Kidney epithelial cell (primary cell): Measurements from ENCODE around the gene DENND6A. TPM values are rescaled to one million over a fixed set of nuclear protein-coding genes. Genes with fewer than 3 reads are reported as not detected.

Source experiments
- DNase-seq: peaks from one replicate; pipeline ENCODE4 v3.0.0-alpha.2; 2010; ENCODE audit warnings: low read depth
- H3K27me3 ChIP-seq: 2 replicates; pipeline ENCODE4 v1.6.0; 2011; ENCODE audit warnings: low read length; ENCODE audit not compliant: control insufficient read depth, insufficient read depth
- H3K36me3 ChIP-seq: 2 replicates; pipeline ENCODE4 v1.5.1; 2011; ENCODE audit warnings: low read length; ENCODE audit not compliant: control insufficient read depth, insufficient read depth
- H3K4me3 ChIP-seq: 2 replicates; pipeline ENCODE4 v1.5.1; 2011; ENCODE audit warnings: low read depth, mild to moderate bottlenecking, control low read depth, low read length
- CTCF ChIP-seq: IDR thresholded peaks from 2 replicates; pipeline ENCODE4 v1.5.1; 2011; ENCODE audit warnings: mild to moderate bottlenecking, moderate library complexity, low read length, control low read depth, inconsistent platforms; ENCODE audit not compliant: insufficient read depth, poor library complexity, severe bottlenecking
- total RNA-seq: library from RNA; depleted of rRNA; stranded (reverse); fragments of >200 nt; gene quantifications from 2 replicates; pipeline ENCODE4 v1.2.3, GENCODE V29; 2015

Gene DENND6A
- total RNA-seq, 1 donor from 2014 or later = 17.3 TPM

DNA sequence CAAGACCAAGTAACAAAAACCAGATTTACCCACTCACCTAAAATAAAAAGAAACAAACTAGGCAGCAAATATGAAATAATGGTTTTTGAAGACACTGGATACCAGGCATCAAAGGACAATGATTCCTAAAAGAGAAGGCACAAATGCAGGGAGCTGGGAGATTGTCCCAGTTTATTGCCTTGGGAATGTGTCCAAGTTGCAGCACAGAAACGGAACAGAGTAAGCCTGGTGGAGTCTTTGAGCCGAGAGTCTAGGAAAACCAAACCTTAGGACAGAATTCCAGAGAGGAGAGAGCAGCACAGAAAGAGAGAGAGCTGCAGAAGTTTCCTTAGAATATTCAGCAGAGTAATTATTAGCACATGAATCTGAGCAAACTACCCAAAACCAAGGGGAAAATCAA lies 87.9 kb downstream of the DENND6A start:
- Histone ChIP-seq H3K36me3 (no peaks in the 10 kb centered on the region), H3K27me3 (no peaks in the 10 kb centered on the region), H3K4me3 (no peak overlapping the region)
- no peak for DNase-seq
- no peak for TF ChIP-seq CTCF

DNA sequence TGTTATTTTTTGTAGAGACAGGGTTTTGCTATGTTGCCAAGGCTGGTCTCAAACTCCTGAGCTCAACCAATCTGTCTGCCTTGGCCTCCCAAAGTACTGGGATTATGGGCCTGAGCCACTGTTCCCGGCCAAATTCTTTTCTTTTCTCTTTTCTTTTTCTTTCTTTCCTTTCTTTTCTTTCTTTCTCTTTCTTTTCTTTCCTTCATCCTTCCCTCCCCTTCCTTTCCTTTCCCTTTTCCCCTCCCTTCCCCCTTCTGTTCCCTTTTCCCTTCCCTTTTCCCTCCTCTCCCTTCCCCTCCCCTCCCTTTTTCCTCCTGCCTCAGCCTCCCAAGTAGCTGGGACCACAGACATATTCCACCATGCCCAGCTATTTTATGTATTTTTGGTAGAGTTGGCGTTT lies 92.7 kb downstream of the DENND6A start:
- Histone ChIP-seq H3K27me3 (no peaks in the 10 kb centered on the region), H3K4me3 (no peak overlapping the region), H3K36me3 (no peaks in the 10 kb centered on the region)
- DNase-seq = no peak
- TF ChIP-seq CTCF = no peak

DNA sequence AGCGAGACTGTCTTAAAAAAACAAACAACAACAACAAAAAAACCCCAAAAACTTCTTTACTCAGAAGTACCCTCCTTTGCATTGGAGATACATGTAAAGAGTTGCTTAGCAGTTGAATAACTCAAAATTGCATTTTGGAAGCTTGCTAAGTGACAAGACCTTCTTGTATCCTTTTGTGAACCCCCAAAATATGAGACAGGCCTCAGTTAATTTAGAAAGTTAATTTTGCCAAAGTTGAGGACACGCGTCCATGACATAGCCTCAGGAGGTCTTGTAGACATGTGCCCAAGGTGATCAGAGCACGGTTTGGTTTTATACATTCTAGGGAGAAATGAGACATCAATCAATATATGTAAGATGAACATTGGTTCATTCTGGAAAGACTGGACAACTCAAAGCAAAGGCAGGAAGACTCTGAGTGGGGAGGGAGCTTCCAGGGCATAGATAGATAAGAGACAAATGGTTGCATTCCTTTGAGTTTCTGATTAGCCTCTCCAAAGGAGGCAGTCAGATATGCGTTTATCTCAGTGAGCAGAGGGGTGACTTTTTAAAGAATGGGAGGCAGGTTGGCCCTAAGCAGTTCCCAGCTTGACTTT lies 94.0 kb downstream of the DENND6A start:
- no peaks in the 10 kb centered on the region for H3K36me3 ChIP-seq
- H3K27me3 ChIP-seq = no peaks in the 10 kb centered on the region
- no peak for DNase-seq
- H3K4me3 ChIP-seq = peak overlapping the region; percentile 83
- TF ChIP-seq CTCF = no peak

DNA sequence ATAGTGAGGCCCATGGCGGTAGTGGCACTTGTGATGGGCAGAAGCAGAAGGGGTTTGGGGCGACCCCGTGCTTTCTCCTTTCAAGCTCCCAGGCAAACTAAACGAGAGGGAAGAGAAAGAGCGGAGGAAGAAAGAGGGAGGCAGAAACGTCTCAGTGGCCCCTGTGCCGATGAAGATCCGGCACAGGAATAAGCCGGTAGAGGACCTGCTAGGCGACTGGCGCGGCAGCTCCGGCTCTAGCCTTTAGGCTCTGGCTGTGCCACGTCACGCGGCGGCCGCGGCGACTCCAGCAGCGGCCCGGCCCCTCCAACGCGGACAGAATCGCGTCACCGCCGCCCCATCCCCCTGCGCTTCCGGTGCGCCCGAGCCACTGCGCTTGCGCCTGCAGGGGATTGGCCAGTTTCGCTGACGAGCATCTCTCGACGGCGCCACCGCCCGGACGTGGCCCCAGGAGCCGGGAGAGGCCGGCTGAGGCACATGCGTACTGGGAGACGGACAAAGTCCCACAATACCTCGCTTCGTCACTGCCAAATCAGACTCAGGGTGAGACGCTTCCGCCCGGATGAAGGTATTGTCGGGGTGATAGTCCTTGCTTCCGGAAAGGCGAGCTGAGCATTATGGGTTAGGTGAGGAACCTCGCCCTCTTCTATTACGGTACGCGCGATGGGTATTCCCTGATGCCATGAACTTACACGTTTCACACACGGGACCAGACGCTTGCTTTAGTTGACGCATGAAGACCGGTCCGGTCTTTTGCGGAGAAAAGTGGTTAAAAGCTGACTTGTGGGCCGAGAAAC lies 95.6 kb downstream of the DENND6A start, which contains the start of gene ARF4:
Gene ARF4, minus strand, starts transcription at position 218 of the 797 bp plus-strand sequence. Its CDS starts 204 bp downstream, at position 14.
- peak; percentile 28 for TF ChIP-seq CTCF
- peak; percentile 98 for DNase-seq
- H3K27me3 ChIP-seq = no peaks in the 10 kb centered on the region
- H3K4me3 ChIP-seq = peak within 1 kb of the TSS; percentile 83
- H3K36me3 ChIP-seq = no peaks in the 10 kb centered on the region

- DNase-seq = peak; percentile 69
- H3K4me3 ChIP-seq = peak overlapping the region; percentile 81
- no peaks in the 10 kb centered on the region for H3K27me3 ChIP-seq
- TF ChIP-seq CTCF = no peak
- no peaks in the 10 kb centered on the region for H3K36me3 ChIP-seq
These were observed 96.3 kb downstream of the DENND6A start for GRCh38 chr3:57596495-57597126.
